Measurements from ENCODE around the gene C1QTNF8.

DNA sequence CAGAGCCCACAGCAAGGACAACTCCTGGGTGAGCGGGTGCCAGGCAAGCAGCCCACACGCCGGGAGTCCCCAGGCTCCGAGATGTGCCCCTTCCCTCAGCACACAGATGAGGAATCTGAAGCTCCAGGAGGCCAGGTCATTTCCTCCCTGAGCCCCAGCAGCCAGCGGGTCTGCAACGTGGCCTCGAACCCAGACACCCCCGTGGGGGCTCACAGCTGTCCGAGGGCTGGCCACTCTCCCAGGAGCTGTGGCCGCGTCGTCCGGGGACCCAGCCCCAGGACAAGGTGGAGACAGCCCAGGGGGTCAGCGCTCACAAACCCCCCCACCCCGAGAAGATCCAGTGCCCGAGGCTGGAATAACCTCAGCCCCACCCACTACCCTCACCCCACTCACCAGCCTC lies 17.4 kb upstream of the C1QTNF8 start:
- TF ChIP-seq ZNF274 (IDR thresholded peaks at IDR 0.05; ENCODE audit: low read depth, low read length) (no peak), YY1 (IDR thresholded peaks at IDR 0.05; ENCODE audit: insufficient read depth, insufficient read length) (no peak), SUZ12 (IDR thresholded peaks at IDR 0.05; ENCODE audit: extremely low read depth, insufficient read depth, insufficient read length) (no peak)

All from NT2/D1 (cell line).